ENCODE measurements around the gene GPR108. TPM values are rescaled to one million over a fixed set of nuclear protein-coding genes. Genes with fewer than 3 reads are reported as not detected.
A peak's percentile ranks its signal among the peaks of the same experiment; 100 is the strongest.

Gene GPR108
- total RNA-seq, 2 donors from 2014 or later = 67.4 to 70.4 TPM

DNA sequence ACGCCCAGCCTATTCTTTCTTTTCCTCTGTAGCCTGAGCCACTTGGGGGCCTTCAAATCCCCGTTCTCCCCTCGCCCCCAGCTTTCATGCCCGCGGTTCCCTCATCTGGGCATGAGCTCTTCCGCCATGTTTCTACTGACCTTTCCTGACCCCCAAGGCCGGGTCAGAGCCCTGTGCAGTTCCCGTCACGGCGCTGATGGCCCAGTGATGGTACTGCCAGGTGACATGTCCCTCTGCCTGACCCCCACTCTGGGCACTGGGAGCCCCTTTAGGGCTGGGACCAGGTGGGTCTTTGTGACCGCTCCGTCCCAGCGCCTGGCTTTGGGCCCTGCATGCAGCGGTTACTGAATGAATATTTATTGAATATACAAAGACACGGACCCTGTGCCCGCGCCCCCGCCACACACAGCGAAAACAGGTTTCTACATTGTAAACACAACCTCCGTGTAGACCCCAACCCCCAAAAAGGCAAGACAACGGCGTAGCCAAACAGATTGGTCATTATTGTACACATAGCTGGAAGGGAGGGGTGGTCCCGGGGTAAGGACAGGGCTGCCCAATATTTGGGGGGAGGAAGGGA is 7.7 kb downstream of the GPR108 start:
- peak; percentile 8 for DNase-seq (ENCODE audit: low spot score)
- H3K27me3 Mint-ChIP-seq = no peaks in the 10 kb centered on the region
- H3K27ac Mint-ChIP-seq = no peak overlapping the region
- no peak overlapping the region for H3K4me3 Mint-ChIP-seq
- H3K36me3 Mint-ChIP-seq = no peaks in the 10 kb centered on the region
- H3K9me3 Mint-ChIP-seq = no peaks in the 10 kb centered on the region
- H3K4me1 Mint-ChIP-seq (ENCODE audit: low read depth in 2 of 2) = peaks cover 0 to 9% of the 10 kb centered on the region in 2 donors
- no peak for ATAC-seq

DNA sequence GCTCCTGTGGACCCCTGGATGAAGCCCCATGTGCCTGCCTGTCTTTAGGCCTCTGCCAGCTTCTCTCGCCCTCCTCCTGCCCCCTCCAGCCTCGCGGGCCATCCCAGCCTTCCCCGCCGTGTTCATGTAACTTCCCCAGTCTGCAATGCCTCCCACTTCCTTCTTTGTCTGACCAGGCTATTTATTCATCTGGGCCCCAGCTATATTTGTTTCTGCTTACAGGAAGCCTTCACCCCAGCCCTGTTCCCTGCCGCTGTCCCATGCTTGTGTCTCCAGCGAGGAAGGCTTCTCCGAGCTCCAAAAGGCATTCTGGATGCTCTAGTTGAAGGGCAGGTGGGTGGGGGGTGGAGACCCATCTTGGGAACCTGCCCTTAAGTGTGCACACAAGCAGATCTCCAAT is 9.0 kb downstream of the GPR108 start:
- Mint-ChIP-seq H3K4me3 (no peak overlapping the region), H3K36me3 (no peaks in the 10 kb centered on the region), H3K27ac (peak overlapping the region in 1 of 2 donors; percentile 70), H3K9me3 (no peaks in the 10 kb centered on the region), H3K4me1 (ENCODE audit: low read depth in 2 of 2) (peaks cover 5 to 11% of the 10 kb centered on the region in 2 donors), H3K27me3 (no peaks in the 10 kb centered on the region)
- DNase-seq (ENCODE audit: low spot score) (peak; percentile 54), ATAC-seq (no peak)

DNA sequence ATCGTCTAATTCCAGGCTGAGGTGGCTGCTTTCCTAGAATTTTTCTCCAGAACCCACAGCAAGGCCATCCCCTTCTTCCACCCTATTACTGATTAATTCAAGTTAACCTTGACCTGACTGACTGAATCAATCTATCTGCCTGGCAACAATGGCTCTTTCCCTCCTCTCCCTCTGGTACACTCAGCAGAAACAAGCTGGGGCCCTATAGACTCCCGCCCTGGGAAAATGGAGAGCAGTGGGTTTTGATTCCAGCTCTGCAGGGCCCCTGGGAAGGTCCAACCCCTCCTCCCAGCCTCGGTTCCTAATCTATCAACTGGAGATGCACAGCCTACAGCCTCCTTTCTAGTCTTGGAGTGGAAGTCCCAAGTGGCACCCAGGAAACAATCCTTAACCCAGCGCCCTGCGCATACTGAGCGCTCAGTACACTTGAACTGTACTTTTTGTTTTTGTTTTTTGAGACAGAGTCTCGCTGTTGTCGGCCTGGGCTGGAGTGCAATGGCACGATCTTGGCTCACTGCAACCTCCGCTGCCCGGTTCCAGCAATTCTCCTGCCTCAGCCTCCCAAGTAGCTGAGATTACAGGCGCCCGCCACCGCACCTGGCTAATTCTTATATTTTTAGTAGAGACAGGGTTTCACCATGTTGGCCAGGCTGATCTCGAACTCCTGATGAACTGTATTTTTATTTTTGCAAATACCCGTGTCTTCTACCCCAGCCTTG is 11.7 kb downstream of the GPR108 start:
- no peak for ATAC-seq
- no peaks in the 10 kb centered on the region for H3K9me3 Mint-ChIP-seq
- peaks cover 22 to 32% of the 10 kb centered on the region in 2 donors for H3K4me1 Mint-ChIP-seq (ENCODE audit: low read depth in 2 of 2)

DNA sequence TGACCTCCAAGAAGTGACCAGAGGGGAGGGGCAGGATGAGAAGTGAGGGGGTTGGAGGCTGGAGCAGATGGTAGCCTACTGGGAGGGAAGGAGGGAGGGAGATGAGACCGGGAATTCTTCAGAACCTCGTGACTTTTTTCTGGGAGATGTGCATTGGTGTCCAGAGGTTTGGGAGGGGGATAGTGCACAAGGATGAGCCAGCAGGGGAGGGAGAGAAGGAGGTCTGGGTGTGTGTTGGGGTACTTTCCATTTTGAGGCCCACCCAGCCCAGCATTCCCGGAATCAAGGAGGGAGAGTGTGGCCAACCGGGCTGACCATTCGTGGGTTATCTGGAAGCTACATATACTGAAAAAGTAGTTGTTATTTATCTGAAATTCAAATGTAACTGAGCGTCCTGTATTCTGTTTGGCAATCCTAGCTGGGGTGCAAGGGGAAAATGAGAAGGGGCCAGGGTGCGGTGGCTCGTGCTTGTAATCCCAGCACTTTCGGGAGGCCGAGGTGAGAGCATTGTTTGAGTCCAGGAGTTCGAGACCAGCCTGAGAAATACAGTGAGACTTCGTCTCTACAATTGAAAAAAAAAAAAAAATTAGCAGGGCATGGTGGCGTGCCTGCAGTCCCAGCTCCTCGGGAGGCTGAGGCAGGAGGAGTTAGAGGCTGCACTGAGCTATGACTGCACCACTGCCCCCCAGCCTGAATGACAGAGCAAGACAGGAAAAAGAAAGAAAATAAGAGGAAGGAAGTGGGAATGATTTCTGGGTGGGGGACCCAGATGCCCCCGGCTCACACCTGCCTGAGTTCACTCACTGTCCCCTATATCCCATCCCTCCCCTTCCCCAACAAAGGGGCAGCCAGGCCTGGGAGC is 12.5 kb downstream of the GPR108 start:
- H3K4me1 Mint-ChIP-seq (ENCODE audit: low read depth in 2 of 2) = peaks cover 30 to 39% of the 10 kb centered on the region in 2 donors
- H3K27me3 Mint-ChIP-seq = no peaks in the 10 kb centered on the region
- H3K9me3 Mint-ChIP-seq = no peaks in the 10 kb centered on the region
- DNase-seq (ENCODE audit: low spot score) = peak; percentile 31
- H3K36me3 Mint-ChIP-seq = no peaks in the 10 kb centered on the region
- no peak for ATAC-seq
- no peak overlapping the region for H3K4me3 Mint-ChIP-seq
- H3K27ac Mint-ChIP-seq = no peak overlapping the region

More for the DNA sequence above, 11.7 kb downstream of the GPR108 start:
- no peaks in the 10 kb centered on the region for H3K36me3 Mint-ChIP-seq
- no peak overlapping the region for H3K27ac Mint-ChIP-seq
- H3K4me3 Mint-ChIP-seq = no peak overlapping the region
- no peaks in the 10 kb centered on the region for H3K27me3 Mint-ChIP-seq
- DNase-seq (ENCODE audit: low spot score) = peak; percentile 46

DNA sequence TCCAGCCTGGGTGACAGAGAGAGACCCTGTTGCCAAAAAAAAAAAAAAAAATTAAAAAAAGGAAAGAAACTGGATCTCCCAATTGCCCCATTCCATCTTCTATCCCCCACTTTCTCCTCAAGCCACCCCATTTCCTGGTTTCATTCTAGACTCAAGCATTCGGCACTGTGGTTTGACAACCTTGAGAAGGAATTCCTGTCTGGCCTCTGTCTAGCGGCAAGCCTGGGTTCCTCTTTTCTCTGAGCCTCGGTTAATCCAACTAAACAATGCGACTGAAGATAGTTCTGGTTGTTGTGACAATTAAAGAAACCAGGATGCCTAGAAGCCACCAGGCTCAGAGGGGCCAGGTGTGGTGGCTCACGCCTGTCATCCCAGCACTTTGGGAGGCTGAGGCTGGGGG is 13.6 kb downstream of the GPR108 start:
- Mint-ChIP-seq H3K27ac (no peak overlapping the region), H3K36me3 (no peaks in the 10 kb centered on the region), H3K4me1 (ENCODE audit: low read depth in 2 of 2) (peaks cover 36 to 44% of the 10 kb centered on the region in 2 donors), H3K9me3 (no peaks in the 10 kb centered on the region), H3K4me3 (no peak overlapping the region), H3K27me3 (no peaks in the 10 kb centered on the region)
- DNase-seq (ENCODE audit: low spot score) (peak; percentile 37), ATAC-seq (no peak)

DNA sequence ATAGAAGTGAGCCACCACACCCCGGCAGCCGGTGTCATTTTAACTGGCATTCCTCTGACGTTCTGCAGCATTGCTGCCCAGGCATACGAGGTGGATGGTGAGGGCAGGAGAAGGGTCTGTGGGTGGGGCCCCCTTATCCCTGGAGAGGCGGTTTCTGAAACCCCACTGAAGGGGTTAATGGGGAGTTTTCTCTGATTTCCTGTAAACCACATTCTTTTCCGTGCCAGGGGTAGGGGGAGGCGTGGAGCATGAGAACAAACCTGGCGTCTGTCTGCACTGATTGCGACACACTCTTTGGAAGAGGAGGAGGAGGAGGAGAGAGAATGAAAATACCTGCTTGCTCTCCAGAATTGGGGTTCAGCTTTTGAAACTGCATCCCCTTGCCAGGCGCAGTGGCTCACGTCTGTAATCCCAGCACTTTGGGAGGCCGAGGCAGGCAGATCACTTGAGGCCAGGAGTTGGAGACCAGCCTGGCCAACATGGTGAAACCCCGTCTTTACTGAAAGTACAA is 14.2 kb downstream of the GPR108 start:
- Mint-ChIP-seq H3K27ac (no peak overlapping the region), H3K4me1 (ENCODE audit: low read depth in 2 of 2) (peaks cover 36 to 40% of the 10 kb centered on the region in 2 donors), H3K36me3 (no peaks in the 10 kb centered on the region), H3K27me3 (no peaks in the 10 kb centered on the region), H3K9me3 (no peaks in the 10 kb centered on the region), H3K4me3 (peak overlapping the region; percentile 15)
- DNase-seq (ENCODE audit: low spot score) (peak; percentile 49), ATAC-seq (no peak)

DNA sequence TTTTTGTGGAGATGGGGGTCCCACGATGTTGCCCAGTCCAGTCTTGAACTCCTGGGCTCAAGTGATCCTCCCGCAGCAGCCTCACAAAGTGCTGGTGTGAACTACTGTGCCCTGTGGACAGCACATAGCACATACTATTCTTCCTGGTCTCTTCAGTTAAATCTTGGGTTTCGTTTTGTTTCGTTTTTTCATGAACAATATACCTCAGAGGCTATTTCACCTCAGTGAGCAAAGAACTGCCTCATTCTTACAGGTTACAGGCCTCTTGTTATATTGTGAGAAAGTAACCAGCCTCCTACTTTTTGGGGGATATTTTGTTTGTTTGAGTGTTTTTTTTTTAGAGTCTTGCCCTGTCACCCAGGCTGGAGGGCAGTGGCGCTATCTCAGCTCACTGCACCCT is 15.6 kb downstream of the GPR108 start:
- ATAC-seq = no peak
- Mint-ChIP-seq H3K27ac (peak overlapping the region; percentile 34 to 65), H3K36me3 (peaks cover 7% of the 10 kb centered on the region), H3K27me3 (peaks cover 5 to 8% of the 10 kb centered on the region in 2 donors), H3K9me3 (peaks cover 5% of the 10 kb centered on the region), H3K4me1 (ENCODE audit: low read depth in 2 of 2) (peaks cover 45 to 48% of the 10 kb centered on the region in 2 donors), H3K4me3 (peak overlapping the region; percentile 0)
- peak; percentile 23 for DNase-seq (ENCODE audit: low spot score)

DNA sequence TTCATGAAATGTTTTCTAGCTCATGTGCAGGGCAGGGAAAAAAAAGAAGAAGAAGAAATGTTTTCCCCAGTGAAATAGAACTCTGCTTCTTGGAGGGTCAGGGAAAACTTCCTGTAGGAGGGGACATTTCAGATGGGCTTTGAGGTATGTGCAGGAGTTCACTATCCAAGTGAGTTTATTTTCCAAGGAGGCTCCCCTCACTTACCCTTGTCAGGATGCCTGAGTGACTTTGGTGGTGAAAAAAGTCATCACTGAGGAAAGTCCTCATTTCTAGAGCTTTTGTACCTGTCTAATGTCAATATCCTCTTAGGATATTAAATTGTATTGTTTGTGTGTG is 16.3 kb downstream of the GPR108 start:
- H3K27ac Mint-ChIP-seq = peak overlapping the region; percentile 12 to 18
- no peak overlapping the region for H3K4me3 Mint-ChIP-seq
- peaks cover 5 to 8% of the 10 kb centered on the region in 2 donors for H3K27me3 Mint-ChIP-seq
- DNase-seq (ENCODE audit: low spot score) (no peak), ATAC-seq (no peak)
- peaks cover 5% of the 10 kb centered on the region for H3K9me3 Mint-ChIP-seq
- H3K4me1 Mint-ChIP-seq (ENCODE audit: low read depth in 2 of 2) = peaks cover 45 to 48% of the 10 kb centered on the region in 2 donors
- H3K36me3 Mint-ChIP-seq = peaks cover 7% of the 10 kb centered on the region

DNA sequence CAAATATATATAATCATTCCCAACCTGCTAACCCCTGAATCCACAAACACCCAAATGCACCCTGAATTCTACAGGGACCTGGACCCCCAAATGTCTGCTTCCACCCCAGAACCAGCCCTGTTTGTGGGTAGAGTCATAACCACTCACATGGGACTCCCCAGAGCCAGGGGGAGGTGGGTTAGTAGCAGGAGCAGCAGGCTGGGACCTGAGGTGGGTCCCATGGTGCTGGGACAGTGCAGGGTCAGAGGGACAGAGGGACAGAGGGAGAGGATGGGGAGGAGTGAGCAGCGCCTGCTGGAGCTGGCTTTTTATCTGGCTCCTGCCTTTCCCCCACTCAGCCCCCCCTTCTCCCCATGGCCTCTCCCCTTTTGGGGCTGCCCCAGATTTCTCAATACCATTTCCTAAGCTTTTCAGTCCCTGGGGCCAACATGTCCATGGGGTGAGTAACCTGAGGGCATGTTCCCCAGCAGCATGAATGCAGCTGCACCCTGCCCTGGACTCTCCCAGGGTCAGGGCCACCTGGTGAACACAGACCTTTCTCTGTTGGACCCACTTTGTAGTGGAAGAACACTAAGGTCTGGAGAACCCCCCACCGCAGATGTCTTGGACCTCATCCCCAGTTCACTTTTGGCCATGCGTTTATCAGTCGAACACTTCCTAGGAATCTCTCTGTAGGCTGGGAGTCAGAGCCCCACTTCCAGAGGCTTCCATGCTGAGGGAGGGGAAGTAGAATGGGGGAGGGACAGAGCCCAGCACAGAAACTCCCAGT is 16.8 kb downstream of the GPR108 start, which contains the start of gene C3:
Gene C3 (minus strand): TSS at position 282 of the 769 bp plus-strand sequence. CDS start 61 bp downstream, at position 221.
- peak within 1 kb of the TSS; percentile 1 for H3K4me3 Mint-ChIP-seq
- peaks cover 5 to 8% of the 10 kb centered on the region in 2 donors for H3K27me3 Mint-ChIP-seq
- H3K36me3 Mint-ChIP-seq = peaks cover 7% of the 10 kb centered on the region
- peaks cover 5% of the 10 kb centered on the region for H3K9me3 Mint-ChIP-seq
- peak; percentile 57 to 85 for ATAC-seq
- peaks cover 45 to 48% of the 10 kb centered on the region in 2 donors for H3K4me1 Mint-ChIP-seq (ENCODE audit: low read depth in 2 of 2)
- DNase-seq (ENCODE audit: low spot score) = peak; percentile 70
- peak within 1 kb of the TSS; percentile 12 to 18 for H3K27ac Mint-ChIP-seq

DNA sequence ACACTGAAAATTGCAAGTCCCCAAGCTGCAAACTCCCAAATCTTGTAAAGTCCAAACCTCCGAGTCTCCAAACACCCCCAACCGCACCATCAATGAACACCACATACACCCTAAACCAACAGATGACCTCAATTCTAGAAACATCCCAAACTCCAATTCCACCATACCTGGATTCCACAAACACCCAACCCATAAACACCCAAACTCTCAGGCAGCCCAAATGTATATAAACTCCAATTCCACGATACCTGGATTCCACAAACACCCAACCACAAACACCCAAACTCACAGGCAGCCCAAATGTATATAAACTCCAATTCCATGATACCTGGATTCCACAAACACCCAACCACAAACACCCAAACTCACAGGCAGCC is 17.4 kb downstream of the GPR108 start:
- Mint-ChIP-seq H3K4me3 (peak overlapping the region; percentile 1), H3K4me1 (ENCODE audit: low read depth in 2 of 2) (peaks cover 45 to 46% of the 10 kb centered on the region in 2 donors), H3K27me3 (peaks cover 5 to 8% of the 10 kb centered on the region in 2 donors), H3K36me3 (peaks cover 7% of the 10 kb centered on the region), H3K27ac (peak overlapping the region in 1 of 2 donors; percentile 18), H3K9me3 (peaks cover 5% of the 10 kb centered on the region)
- DNase-seq (ENCODE audit: low spot score) (peak; percentile 8), ATAC-seq (no peak)

DNA sequence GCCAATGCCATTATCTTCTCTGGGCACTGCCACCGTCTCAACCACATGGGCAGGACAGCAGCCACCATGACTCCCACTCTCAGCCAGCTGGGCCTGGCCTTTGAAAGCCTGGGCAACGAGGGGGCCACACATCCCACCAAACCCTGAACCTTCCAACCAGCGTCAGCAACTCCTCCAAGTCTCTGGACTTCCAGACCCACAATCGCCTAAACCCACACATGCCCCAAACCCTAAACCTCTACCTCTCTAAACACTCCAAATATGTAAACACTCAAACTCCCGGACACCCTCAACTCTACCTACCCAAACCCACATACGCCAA is 17.9 kb downstream of the GPR108 start:
- peak overlapping the region in 1 of 2 donors; percentile 18 for H3K27ac Mint-ChIP-seq
- peaks cover 5 to 8% of the 10 kb centered on the region in 2 donors for H3K27me3 Mint-ChIP-seq
- DNase-seq (ENCODE audit: low spot score) (peak; percentile 31), ATAC-seq (no peak)
- H3K4me1 Mint-ChIP-seq (ENCODE audit: low read depth in 2 of 2) = peaks cover 45 to 46% of the 10 kb centered on the region in 2 donors
- H3K4me3 Mint-ChIP-seq = peak overlapping the region; percentile 1
- H3K9me3 Mint-ChIP-seq = peaks cover 5% of the 10 kb centered on the region
- peaks cover 7% of the 10 kb centered on the region for H3K36me3 Mint-ChIP-seq

DNA sequence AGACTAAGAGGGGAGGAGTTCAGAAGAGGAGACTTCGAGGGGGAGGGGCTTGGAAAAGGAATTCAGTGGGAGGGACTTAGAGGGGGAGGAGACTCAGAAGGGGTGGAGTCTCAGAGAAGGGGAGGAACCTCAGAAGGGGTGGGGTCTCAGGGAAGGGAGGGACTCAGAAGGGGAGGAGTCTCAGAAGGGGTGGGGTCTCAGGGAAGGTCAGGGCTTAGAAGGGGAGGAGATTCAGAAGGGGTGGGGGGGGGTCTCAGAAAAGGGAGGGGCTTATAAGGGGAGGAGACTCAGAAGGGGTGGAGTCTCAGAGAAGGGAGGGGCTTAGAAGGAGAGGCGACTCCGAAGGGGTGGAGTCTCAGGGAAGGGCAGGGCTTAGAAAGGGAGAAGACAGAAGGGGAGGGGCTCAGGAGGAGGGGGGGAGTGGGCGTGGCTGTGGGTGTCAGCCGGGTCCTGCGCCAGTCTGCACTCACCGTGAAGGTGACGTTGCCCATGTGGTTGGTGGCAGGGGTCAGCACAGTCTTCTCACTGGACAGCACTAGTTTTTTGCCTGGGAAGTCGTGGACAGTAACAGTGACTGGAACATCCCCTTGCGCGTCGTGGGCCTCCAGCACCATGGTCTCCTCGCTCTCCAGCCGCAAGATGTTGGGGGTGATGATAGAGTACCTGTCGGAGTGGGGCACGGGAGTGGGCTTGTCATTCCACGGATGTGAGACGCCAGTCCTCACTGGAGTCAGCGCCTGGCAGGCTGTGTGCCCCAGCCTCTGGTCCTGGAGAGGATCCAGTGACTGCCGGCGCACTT is 18.4 kb downstream of the GPR108 start:
- peak; percentile 51 for DNase-seq (ENCODE audit: low spot score)
- peaks cover 5% of the 10 kb centered on the region for H3K9me3 Mint-ChIP-seq

More for the DNA sequence above, 18.4 kb downstream of the GPR108 start:
- peaks cover 7% of the 10 kb centered on the region for H3K36me3 Mint-ChIP-seq
- peaks cover 45 to 46% of the 10 kb centered on the region in 2 donors for H3K4me1 Mint-ChIP-seq (ENCODE audit: low read depth in 2 of 2)
- no peak overlapping the region for H3K4me3 Mint-ChIP-seq
- H3K27ac Mint-ChIP-seq = peak overlapping the region in 1 of 2 donors; percentile 18
- H3K27me3 Mint-ChIP-seq = peaks cover 5 to 8% of the 10 kb centered on the region in 2 donors
- peak; percentile 59 to 71 for ATAC-seq
